Skeletal muscle satellite cell (primary cell): ENCODE measurements around the gene PARP12.

ENCODE experiments used
- H3K27me3 ChIP-seq: 2 replicates; pipeline ENCODE4 v1.7.0; 2013; ENCODE audit warnings: low read length; ENCODE audit not compliant: control insufficient read depth, insufficient read depth
- H3K36me3 ChIP-seq: 2 replicates; pipeline ENCODE4 v1.7.0; 2013; ENCODE audit warnings: mild to moderate bottlenecking, control low read depth, low read length; ENCODE audit not compliant: insufficient read depth
- H3K4me1 ChIP-seq: 2 replicates; pipeline ENCODE4 v1.7.0; 2013; ENCODE audit warnings: low read length; ENCODE audit not compliant: control insufficient read depth, insufficient read depth
- H3K4me2 ChIP-seq: 2 replicates; pipeline ENCODE4 v1.7.0; 2013; ENCODE audit warnings: mild to moderate bottlenecking, low read length
- H3K4me3 ChIP-seq: 2 replicates; pipeline ENCODE4 v1.7.0; 2013; ENCODE audit warnings: low read length
- H3K9ac ChIP-seq: 2 replicates; pipeline ENCODE4 v1.7.0; 2013; ENCODE audit warnings: mild to moderate bottlenecking, low read depth, low read length, moderate library complexity
- H3K9me3 ChIP-seq: replicated peaks from 2 replicates; pipeline ENCODE4 v1.7.0; 2013; ENCODE audit warnings: mild to moderate bottlenecking, control low read depth, low read length

The PARP12 gene

GRCh38 chr7:140078392-140078791 is 15.6 kb upstream of the PARP12 start:
- Histone ChIP-seq H3K4me3 (no peak overlapping the region), H3K27me3 (peaks cover 35% of the 10 kb centered on the region), H3K9me3 (no peaks in the 10 kb centered on the region), H3K4me2 (no peak overlapping the region), H3K9ac (no peak overlapping the region), H3K4me1 (peaks cover 7% of the 10 kb centered on the region), H3K36me3 (no peaks in the 10 kb centered on the region)

- Histone ChIP-seq H3K9me3 (peaks cover 5% of the 10 kb centered on the region), H3K4me3 (no peak overlapping the region), H3K36me3 (no peaks in the 10 kb centered on the region), H3K4me2 (no peak overlapping the region), H3K4me1 (peaks cover 7% of the 10 kb centered on the region), H3K9ac (no peak overlapping the region), H3K27me3 (peaks cover 42% of the 10 kb centered on the region)
Measured at GRCh38 chr7:140074780-140075179, 12.0 kb upstream of the PARP12 start.

GRCh38 chr7:140070546-140070945 is 7.8 kb upstream of the PARP12 start:
- Histone ChIP-seq H3K9ac (no peak overlapping the region), H3K4me1 (no peaks in the 10 kb centered on the region), H3K4me3 (no peak overlapping the region), H3K9me3 (peaks cover 13% of the 10 kb centered on the region), H3K27me3 (peaks cover 33% of the 10 kb centered on the region), H3K4me2 (no peak overlapping the region), H3K36me3 (no peaks in the 10 kb centered on the region)

- Histone ChIP-seq H3K9ac (no peak overlapping the region), H3K4me2 (no peak overlapping the region), H3K27me3 (peaks cover 30% of the 10 kb centered on the region), H3K36me3 (no peaks in the 10 kb centered on the region), H3K4me3 (no peak overlapping the region), H3K9me3 (peaks cover 13% of the 10 kb centered on the region), H3K4me1 (no peaks in the 10 kb centered on the region)
Measured at GRCh38 chr7:140069298-140069949, 6.7 kb upstream of the PARP12 start.

GRCh38 chr7:140068033-140068432 is 5.3 kb upstream of the PARP12 start:
- no peaks in the 10 kb centered on the region for H3K36me3 ChIP-seq
- H3K9me3 ChIP-seq = peaks cover 13% of the 10 kb centered on the region
- H3K4me1 ChIP-seq = no peaks in the 10 kb centered on the region
- H3K4me3 ChIP-seq = no peak overlapping the region
- no peak overlapping the region for H3K9ac ChIP-seq
- H3K27me3 ChIP-seq = peaks cover 18% of the 10 kb centered on the region
- H3K4me2 ChIP-seq = no peak overlapping the region

GRCh38 chr7:140067052-140067451 is 4.3 kb upstream of the PARP12 start:
- Histone ChIP-seq H3K4me3 (no peak overlapping the region), H3K9ac (no peak overlapping the region), H3K4me2 (no peak overlapping the region), H3K36me3 (no peaks in the 10 kb centered on the region), H3K4me1 (no peaks in the 10 kb centered on the region), H3K9me3 (peaks cover 13% of the 10 kb centered on the region), H3K27me3 (peaks cover 13% of the 10 kb centered on the region)

- no peaks in the 10 kb centered on the region for H3K27me3 ChIP-seq
- H3K4me2 ChIP-seq = peak overlapping the region; percentile 84
- H3K4me1 ChIP-seq = peaks cover 27% of the 10 kb centered on the region
- peak overlapping the region; percentile 84 for H3K9ac ChIP-seq
- peaks cover 5% of the 10 kb centered on the region for H3K9me3 ChIP-seq
- H3K36me3 ChIP-seq = no peaks in the 10 kb centered on the region
- peak overlapping the region; percentile 89 for H3K4me3 ChIP-seq
Measured at GRCh38 chr7:140062118-140062527, 628 bp downstream of the PARP12 start.

GRCh38 chr7:140061607-140061930 is 1.2 kb downstream of the PARP12 start:
- Histone ChIP-seq H3K36me3 (no peaks in the 10 kb centered on the region), H3K9ac (no peak overlapping the region), H3K9me3 (no peaks in the 10 kb centered on the region), H3K27me3 (no peaks in the 10 kb centered on the region), H3K4me3 (no peak overlapping the region), H3K4me1 (peaks cover 27% of the 10 kb centered on the region), H3K4me2 (no peak overlapping the region)

- no peak overlapping the region for H3K4me3 ChIP-seq
- no peaks in the 10 kb centered on the region for H3K9me3 ChIP-seq
- no peaks in the 10 kb centered on the region for H3K27me3 ChIP-seq
- no peaks in the 10 kb centered on the region for H3K36me3 ChIP-seq
- H3K4me2 ChIP-seq = peak overlapping the region; percentile 9
- no peak overlapping the region for H3K9ac ChIP-seq
- peaks cover 27% of the 10 kb centered on the region for H3K4me1 ChIP-seq
Measured at GRCh38 chr7:140060788-140061606, 1.8 kb downstream of the PARP12 start.

GRCh38 chr7:140060243-140060630 is 2.5 kb downstream of the PARP12 start:
- Histone ChIP-seq H3K4me1 (peaks cover 27% of the 10 kb centered on the region), H3K4me2 (peak overlapping the region; percentile 63), H3K9ac (no peak overlapping the region), H3K27me3 (no peaks in the 10 kb centered on the region), H3K36me3 (no peaks in the 10 kb centered on the region), H3K9me3 (no peaks in the 10 kb centered on the region), H3K4me3 (no peak overlapping the region)

- Histone ChIP-seq H3K9ac (no peak overlapping the region), H3K27me3 (no peaks in the 10 kb centered on the region), H3K4me2 (peak overlapping the region; percentile 63), H3K4me1 (peaks cover 27% of the 10 kb centered on the region), H3K9me3 (no peaks in the 10 kb centered on the region), H3K4me3 (peak overlapping the region; percentile 32), H3K36me3 (no peaks in the 10 kb centered on the region)
Measured at GRCh38 chr7:140059273-140060242, 3.2 kb downstream of the PARP12 start.
